Cardiac fibroblast (primary cell): ENCODE measurements around the gene PRSS53.

Experiments used
- DNase-seq, 2 donors: peaks; one replicate each; pipeline versions ENCODE4 v3.0.0 to v3.0.0-alpha.2; 2010; ENCODE audit warnings: low read depth in 2 of 2
- H3K4me3 ChIP-seq, 2 donors: replicated peaks in 1 of 2; 1 replicate in 1 of 2; 2 replicates in 1 of 2; pipeline ENCODE4 v1.5.1; 2011; ENCODE audit warnings: low read depth in 2 of 2, low read length in 2 of 2, mild to moderate bottlenecking in 2 of 2, moderate library complexity in 1 of 2
- CTCF ChIP-seq: IDR thresholded peaks from one replicate; pipeline ENCODE4 v1.5.1; 2011; ENCODE audit warnings: low read depth, mild to moderate bottlenecking, low read length, inconsistent platforms

The PRSS53 gene

GRCh38 chr16:31110106-31111034 is 21.6 kb upstream of the PRSS53 start:
- no peak for DNase-seq
- H3K4me3 ChIP-seq: no peak overlapping the region
- TF ChIP-seq CTCF: no peak

DNA sequence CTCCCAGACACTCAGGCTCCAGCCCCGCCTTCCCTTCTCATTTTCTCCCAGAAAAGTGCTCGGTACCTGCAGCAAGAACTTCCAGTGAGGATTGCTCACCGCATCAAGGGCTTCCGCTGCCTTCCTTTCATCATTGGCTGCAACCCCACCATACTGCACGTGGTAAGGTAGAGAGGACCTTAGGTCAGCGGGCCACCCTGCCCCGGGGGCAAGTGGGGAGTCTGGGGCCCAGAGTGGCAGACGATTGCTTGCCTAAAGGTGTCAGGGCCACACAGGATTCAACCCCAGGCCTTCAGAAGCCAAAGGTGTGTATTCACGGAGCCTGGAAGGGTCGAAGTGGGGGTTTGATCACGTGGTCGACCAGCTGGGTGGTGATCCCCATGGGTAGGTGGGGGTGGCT is 20.9 kb upstream of the PRSS53 start:
- H3K4me3 ChIP-seq: peak overlapping the region in 1 of 2 donors; percentile 95
- no peak for TF ChIP-seq CTCF
- no peak for DNase-seq

DNA sequence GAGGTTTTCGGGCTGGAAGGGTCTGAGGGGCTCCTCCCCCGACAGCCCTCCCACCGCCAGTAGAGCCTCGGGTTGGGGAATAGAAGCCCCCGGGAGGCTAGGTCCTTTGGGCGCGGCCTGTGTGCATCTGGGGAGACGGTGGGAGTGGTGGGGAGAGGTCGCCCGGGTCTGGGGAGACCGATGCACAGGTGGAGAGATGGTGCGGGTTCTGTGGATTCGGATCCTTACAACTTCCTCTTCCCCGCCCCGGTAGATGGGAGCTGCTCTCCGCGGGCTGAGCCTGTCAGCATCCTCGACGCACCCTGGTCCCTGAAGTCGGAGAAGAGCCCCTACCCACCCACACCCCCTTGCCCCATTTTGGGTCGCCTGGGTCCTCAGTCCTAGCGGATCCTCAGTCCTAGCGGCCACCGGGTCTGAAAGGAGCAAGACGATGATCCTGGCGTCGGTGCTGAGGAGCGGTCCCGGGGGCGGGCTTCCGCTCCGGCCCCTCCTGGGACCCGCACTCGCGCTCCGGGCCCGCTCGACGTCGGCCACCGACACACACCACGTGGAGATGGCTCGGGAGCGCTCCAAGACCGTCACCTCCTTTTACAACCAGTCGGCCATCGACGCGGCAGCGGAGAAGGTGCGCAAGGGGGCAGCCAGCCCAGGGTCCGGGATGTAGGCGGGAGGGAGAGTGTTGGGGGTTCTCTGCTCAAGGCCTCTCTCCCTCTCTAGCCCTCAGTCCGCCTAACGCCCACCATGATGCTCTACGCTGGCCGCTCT is 20.2 kb upstream of the PRSS53 start:
- H3K4me3 ChIP-seq: peak overlapping the region; percentile 81 to 95
- no peak for DNase-seq
- no peak for TF ChIP-seq CTCF

DNA sequence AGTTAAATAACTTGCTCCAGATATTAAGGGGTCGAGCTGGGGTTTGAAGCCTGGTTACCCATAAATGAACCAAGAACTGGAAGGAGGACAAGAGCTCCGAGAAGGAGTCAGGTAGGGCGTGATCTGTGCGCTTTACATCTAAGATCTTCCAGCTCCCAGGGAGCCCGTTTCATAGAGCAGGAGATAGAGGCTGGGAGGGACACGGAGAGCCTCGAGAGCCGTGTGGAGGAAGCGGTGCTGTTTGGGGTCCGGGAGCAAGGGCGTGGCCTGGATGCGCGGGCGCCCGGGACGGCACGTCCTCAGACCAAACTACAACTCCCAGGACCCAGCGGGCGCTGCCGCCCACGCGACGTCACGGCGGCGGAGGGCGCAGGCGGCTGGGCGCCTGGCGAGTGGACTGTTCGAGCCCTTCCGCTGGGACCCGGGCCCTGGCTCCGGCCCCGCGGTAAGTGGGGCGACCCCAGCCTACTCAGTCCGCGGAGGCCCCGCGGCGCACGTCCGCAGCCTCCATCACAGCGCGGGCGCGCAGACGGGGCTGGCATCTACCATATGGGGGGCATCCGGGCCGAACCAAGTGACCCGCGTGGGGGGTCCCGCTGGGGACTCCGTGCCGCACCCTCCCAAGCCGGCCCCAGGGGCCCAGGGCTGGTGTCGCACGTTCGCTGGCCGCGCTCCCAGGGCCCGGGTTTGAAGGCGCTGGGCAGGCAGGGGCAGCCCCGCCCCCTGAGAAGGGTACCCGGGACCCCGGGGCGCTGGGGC is 19.5 kb upstream of the PRSS53 start, which contains the start of gene BCKDK:
TSS of gene BCKDK (plus strand) at position 352 of the 759 bp plus-strand sequence. CDS start 838 bp downstream, outside the sequence.
- H3K4me3 ChIP-seq: peak within 1 kb of the TSS; percentile 81 to 95
- peak; percentile 66 to 73 for DNase-seq
- TF ChIP-seq CTCF: no peak

- no peak overlapping the region for H3K4me3 ChIP-seq
- TF ChIP-seq CTCF: no peak
- DNase-seq: no peak
Observed at GRCh38 chr16:31107465-31107867, 18.7 kb upstream of the PRSS53 start.
